ENCODE results near the gene SMYD3. TPM values are rescaled to one million over a fixed set of nuclear protein-coding genes. Genes with fewer than 3 reads are reported as not detected.
A peak's percentile ranks its signal among the peaks of the same experiment; 100 is the strongest.

The SMYD3 gene
- total and polyA plus RNA-seq, 2 of the 4 experiments (the other 2 are of a cell fraction), result 26.5 to 37.6 TPM

GRCh38 chr1:245862812-245863540 lies 644.1 kb downstream of the SMYD3 start:
- H3K4me2 ChIP-seq (ENCODE audit: low read depth, low read length), result no peak overlapping the region
- H4K20me1 ChIP-seq (ENCODE audit: insufficient read depth, low read length), result no peaks in the 10 kb centered on the region
- in situ Hi-C loops (cut with MboI; ENCODE audit: low sequenced_read_pairs) (no loop called here), intact Hi-C loops (cut with micrococcal nuclease) (no loop called here), dilution Hi-C loops (cut with HindIII; ENCODE audit: low sequenced_read_pairs, unreplicated experiment) (no loop called here)
- no peak overlapping the region for H3K4me3 ChIP-seq (ENCODE audit: insufficient read depth, low read depth, low read length)
- peak overlapping the region; percentile 43; the same call in 1 of the 2 replicates for H2BK120ac ChIP-seq (ENCODE audit: low read depth, low read length)
- no TSS peak for BruUV-seq (replicated peaks)
- no peak for DNase-seq
- H2BK15ac ChIP-seq (ENCODE audit: low read depth, low read length), result peak overlapping the region; percentile 64; the same call in 2 of the 3 replicates
- H2BK20ac ChIP-seq (ENCODE audit: low read depth, low read length), result peak overlapping the region; percentile 68; the same call in 1 of the 2 replicates
- ATAC-seq (ENCODE audit: low read depth), result no peak
- no peak overlapping the region for H2AK9ac ChIP-seq (replicated peaks; ENCODE audit: low read depth, low read length, poor library complexity)
- H3K27ac ChIP-seq (ENCODE audit: insufficient read depth, low read length), result no peak overlapping the region
- ChIA-PET POLR2A (ENCODE audit: unreplicated experiment) (no interaction called here), CTCF (no interaction called here)
- H3K9ac ChIP-seq (ENCODE audit: low read depth, low read length), result no peak overlapping the region
- peak overlapping the region; percentile 46 for H3K14ac ChIP-seq (replicated peaks; ENCODE audit: low read depth, low read length)
- peaks cover 16% of the 10 kb centered on the region for H3K9me1 ChIP-seq (ENCODE audit: insufficient read depth, low read length)
- H3K18ac ChIP-seq (ENCODE audit: low read depth, low read length), result peak overlapping the region; percentile 55; the same call in 1 of the 2 replicates
- H2AFZ ChIP-seq (replicated peaks; ENCODE audit: low read length, poor library complexity), result no peak overlapping the region
- H3K9me3 ChIP-seq (ENCODE audit: control insufficient read depth, insufficient read depth, low read length), result no peaks in the 10 kb centered on the region
- peaks cover 0 to 12% of the 10 kb centered on the region in 2 experiments; a peak in 1 of 4 replicates for H3K79me1 ChIP-seq (ENCODE audit: low read depth in 1 of 2, low read length in 2 of 2)
- TF ChIP-seq CHD1 (IDR thresholded peaks at IDR 0.05; ENCODE audit: low read depth, low read length), result no peak
- peak; percentile 96 for TF ChIP-seq MAFK (IDR thresholded peaks at IDR 0.05; ENCODE audit: low read depth, low read length)
- TF ChIP-seq, protein P1, sequence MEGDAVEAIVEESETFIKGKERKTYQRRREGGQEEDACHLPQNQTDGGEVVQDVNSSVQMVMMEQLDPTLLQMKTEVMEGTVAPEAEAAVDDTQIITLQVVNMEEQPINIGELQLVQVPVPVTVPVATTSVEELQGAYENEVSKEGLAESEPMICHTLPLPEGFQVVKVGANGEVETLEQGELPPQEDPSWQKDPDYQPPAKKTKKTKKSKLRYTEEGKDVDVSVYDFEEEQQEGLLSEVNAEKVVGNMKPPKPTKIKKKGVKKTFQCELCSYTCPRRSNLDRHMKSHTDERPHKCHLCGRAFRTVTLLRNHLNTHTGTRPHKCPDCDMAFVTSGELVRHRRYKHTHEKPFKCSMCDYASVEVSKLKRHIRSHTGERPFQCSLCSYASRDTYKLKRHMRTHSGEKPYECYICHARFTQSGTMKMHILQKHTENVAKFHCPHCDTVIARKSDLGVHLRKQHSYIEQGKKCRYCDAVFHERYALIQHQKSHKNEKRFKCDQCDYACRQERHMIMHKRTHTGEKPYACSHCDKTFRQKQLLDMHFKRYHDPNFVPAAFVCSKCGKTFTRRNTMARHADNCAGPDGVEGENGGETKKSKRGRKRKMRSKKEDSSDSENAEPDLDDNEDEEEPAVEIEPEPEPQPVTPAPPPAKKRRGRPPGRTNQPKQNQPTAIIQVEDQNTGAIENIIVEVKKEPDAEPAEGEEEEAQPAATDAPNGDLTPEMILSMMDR (conservative IDR thresholded peaks at IDR 0.05; ENCODE audit: low read depth, low read length), result no peak
- TF ChIP-seq MAZ (IDR thresholded peaks at IDR 0.05; ENCODE audit: borderline replicate concordance, low read depth, low read length), result no peak
- TF ChIP-seq MXI1 (IDR thresholded peaks at IDR 0.05; ENCODE audit: borderline replicate concordance, low read depth, low read length), result no peak
- no peak for TF ChIP-seq FOS (IDR thresholded peaks at IDR 0.05; ENCODE audit: low read depth, low read length)
- no peak for TF ChIP-seq USF2 (IDR thresholded peaks at IDR 0.05; ENCODE audit: low read depth, low read length)
- H3K4me1 ChIP-seq (ENCODE audit: control insufficient read depth, insufficient read depth, low read length), result peaks cover 25% of the 10 kb centered on the region
- H4K8ac ChIP-seq (ENCODE audit: low read depth in 2 of 2, low read length in 2 of 2), result no peak overlapping the region; a peak in 1 of 4 replicates
- H3K23ac ChIP-seq (ENCODE audit: low read depth, low read length), result no peak overlapping the region
- peak overlapping the region; percentile 62 for H2BK5ac ChIP-seq (ENCODE audit: low read depth, low read length, poor library complexity, severe bottlenecking)
- peak overlapping the region; percentile 48 for H3K4ac ChIP-seq (ENCODE audit: low read depth, low read length)
- H4K91ac ChIP-seq (ENCODE audit: insufficient read depth, low read depth, low read length), result peak overlapping the region; percentile 22
- no peaks in the 10 kb centered on the region for H3K27me3 ChIP-seq (ENCODE audit: control insufficient read depth, insufficient read depth, low read length)
- WGBS, 2 experiments (ENCODE audit: extremely low coverage in 2 of 2, insufficient read length in 1 of 2), result 100% methylated on average over 1 of the region's 6 CpGs; no CpG with 5 or more reads in 1 of the 2 experiments
- H4K5ac ChIP-seq (ENCODE audit: low read depth, low read length), result peak overlapping the region; percentile 54; the same call in 1 of the 2 replicates
- no peaks in the 10 kb centered on the region for H3K36me3 ChIP-seq (ENCODE audit: control insufficient read depth, insufficient read depth, low read length)
- no peak overlapping the region for H3K56ac ChIP-seq (ENCODE audit: extremely low read depth, insufficient read depth, low read length)
- H2AK5ac ChIP-seq (ENCODE audit: low read depth, low read length), result peak overlapping the region; percentile 70; the same call in 1 of the 2 replicates
